ENCODE data around the gene SENP2. TPM values are rescaled to one million over a fixed set of nuclear protein-coding genes. Genes with fewer than 3 reads are reported as not detected.

The SENP2 gene
- polyA plus RNA-seq, 1 experiment: 9.9 TPM

DNA sequence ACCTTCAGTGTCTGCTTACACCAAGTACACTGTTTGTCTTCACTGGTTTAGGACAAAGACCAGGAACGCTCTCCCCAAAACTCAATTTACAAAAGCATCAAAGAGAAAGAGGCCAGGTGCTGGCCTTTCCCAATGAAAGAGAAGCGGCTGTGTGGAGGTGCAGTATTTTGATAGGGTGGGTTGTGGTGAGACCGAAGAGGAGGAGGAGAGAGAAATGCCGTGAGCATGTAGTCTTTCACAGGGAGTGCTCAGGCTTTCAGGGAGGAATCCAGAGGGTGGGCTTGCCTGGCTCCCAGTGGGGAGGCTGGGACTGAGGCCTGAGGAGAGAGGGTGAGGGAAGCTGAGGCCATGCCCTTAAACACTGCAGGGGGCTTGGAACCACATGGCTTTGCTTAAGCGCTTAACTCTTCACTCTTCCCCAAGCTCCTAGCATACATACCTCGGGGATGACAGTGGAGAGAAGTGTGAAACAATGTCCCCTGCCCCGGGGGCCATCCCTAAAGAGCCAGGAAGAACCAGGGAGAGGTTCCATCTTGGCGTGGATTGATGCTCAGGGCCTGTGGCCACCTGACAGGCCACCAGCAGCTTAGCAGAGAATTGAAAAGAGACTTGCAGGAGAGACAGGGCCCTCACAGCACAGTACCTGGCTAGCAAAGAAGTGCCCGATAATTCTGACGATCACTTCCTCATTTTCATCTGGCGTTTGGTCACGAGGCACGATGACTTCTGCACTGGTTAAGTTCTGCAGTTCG is 60.5 kb downstream of the SENP2 start:
- no peak for TF ChIP-seq CTCF (IDR thresholded peaks at IDR 0.05; ENCODE audit: insufficient read depth, low read depth, low read length)
- ChIA-PET POLR2A (no interaction called here), CTCF (no interaction called here)
- H3K27me3 ChIP-seq (ENCODE audit: control insufficient read depth, insufficient read depth, low read length): no peaks in the 10 kb centered on the region
- no peak for DNase-seq (ENCODE audit: low read depth)
- H3K36me3 ChIP-seq (ENCODE audit: control insufficient read depth, insufficient read depth, low read length): peaks cover 36% of the 10 kb centered on the region
- no peak overlapping the region for H3K4me3 ChIP-seq (ENCODE audit: low read depth, low read length)

GRCh38 chr3:185647134-185647879 is 61.2 kb downstream of the SENP2 start:
- CTCF ChIA-PET: interaction anchor here (1.2 kb wide), 1 partner anchor 9 kb away, joined by 4 read pairs; no protein-coding TSS in a partner anchor
- Histone ChIP-seq H3K36me3 (ENCODE audit: control insufficient read depth, insufficient read depth, low read length) (peaks cover 42% of the 10 kb centered on the region), H3K4me3 (ENCODE audit: low read depth, low read length) (no peak overlapping the region), H3K27me3 (ENCODE audit: control insufficient read depth, insufficient read depth, low read length) (no peaks in the 10 kb centered on the region)
- POLR2A ChIA-PET: no interaction called here
- no peak for TF ChIP-seq CTCF (IDR thresholded peaks at IDR 0.05; ENCODE audit: insufficient read depth, low read depth, low read length)
- DNase-seq (ENCODE audit: low read depth): no peak

- no peak for DNase-seq (ENCODE audit: low read depth)
- no peak for TF ChIP-seq CTCF (IDR thresholded peaks at IDR 0.05; ENCODE audit: insufficient read depth, low read depth, low read length)
- no peaks in the 10 kb centered on the region for H3K27me3 ChIP-seq (ENCODE audit: control insufficient read depth, insufficient read depth, low read length)
- peaks cover 44% of the 10 kb centered on the region for H3K36me3 ChIP-seq (ENCODE audit: control insufficient read depth, insufficient read depth, low read length)
- no peak overlapping the region for H3K4me3 ChIP-seq (ENCODE audit: low read depth, low read length)
- CTCF ChIA-PET: interaction anchor here (1.2 kb wide), 1 partner anchor 9 kb away, joined by 4 read pairs; no protein-coding TSS in a partner anchor
- POLR2A ChIA-PET: no interaction called here
Measured at GRCh38 chr3:185647880-185648210, 61.8 kb downstream of the SENP2 start.

- Histone ChIP-seq H3K36me3 (ENCODE audit: control insufficient read depth, insufficient read depth, low read length) (peaks cover 41% of the 10 kb centered on the region), H3K4me3 (ENCODE audit: low read depth, low read length) (no peak overlapping the region), H3K27me3 (ENCODE audit: control insufficient read depth, insufficient read depth, low read length) (no peaks in the 10 kb centered on the region)
- ChIA-PET POLR2A (no interaction called here), CTCF (interaction anchor here (1.2 kb wide), 1 partner anchor 10 kb away, joined by 4 read pairs; no protein-coding TSS in a partner anchor)
- DNase-seq (ENCODE audit: low read depth): no peak
- no peak for TF ChIP-seq CTCF (IDR thresholded peaks at IDR 0.05; ENCODE audit: insufficient read depth, low read depth, low read length)
Measured at GRCh38 chr3:185648396-185648795, 62.3 kb downstream of the SENP2 start.

DNA sequence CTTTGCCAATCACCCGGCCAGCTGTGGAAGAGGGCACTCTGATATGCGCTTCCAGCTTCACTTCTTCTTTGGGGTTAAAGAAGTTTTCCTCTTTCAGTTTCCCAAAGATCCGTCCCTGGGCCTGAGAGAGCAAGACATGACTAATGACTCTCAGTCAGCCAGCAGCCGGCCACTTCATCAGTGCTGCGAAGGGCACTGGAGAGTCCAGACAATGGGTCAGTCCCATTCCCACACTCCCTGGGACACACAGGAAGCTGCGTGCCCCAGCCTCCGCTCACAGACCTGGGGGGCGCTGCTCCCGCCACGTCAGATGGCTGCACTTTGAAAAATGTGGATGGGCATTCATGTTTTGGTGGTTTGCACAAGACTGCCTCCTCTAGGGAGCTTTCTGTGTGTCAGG is 63.3 kb downstream of the SENP2 start:
- DNase-seq (ENCODE audit: low read depth): no peak
- ChIA-PET POLR2A (no interaction called here), CTCF (no interaction called here)
- H3K36me3 ChIP-seq (ENCODE audit: control insufficient read depth, insufficient read depth, low read length): peaks cover 50% of the 10 kb centered on the region
- no peak overlapping the region for H3K4me3 ChIP-seq (ENCODE audit: low read depth, low read length)
- no peaks in the 10 kb centered on the region for H3K27me3 ChIP-seq (ENCODE audit: control insufficient read depth, insufficient read depth, low read length)
- no peak for TF ChIP-seq CTCF (IDR thresholded peaks at IDR 0.05; ENCODE audit: insufficient read depth, low read depth, low read length)
